Effector memory CD4-positive, alpha-beta T cell (primary cell): ENCODE data around the gene DOP1B.

Source experiments
- DNase-seq, 3 donors: peaks; one replicate each; pipeline ENCODE4 v3.0.0-alpha.2; 2020
- H3K27ac ChIP-seq: 2 replicates; pipeline ENCODE4 v1.7.0; 2013; ENCODE audit warnings: mild to moderate bottlenecking, low read length, moderate library complexity; ENCODE audit not compliant: insufficient read depth, poor library complexity, severe bottlenecking
- H3K27me3 ChIP-seq: replicated peaks from 2 replicates; pipeline ENCODE4 v1.7.0; 2013; ENCODE audit warnings: mild to moderate bottlenecking, low read length; ENCODE audit not compliant: insufficient read depth, control insufficient read depth, poor library complexity, severe bottlenecking
- H3K36me3 ChIP-seq: 2 replicates; pipeline ENCODE4 v1.7.0; 2013; ENCODE audit warnings: mild to moderate bottlenecking, low read length, moderate library complexity; ENCODE audit not compliant: control insufficient read depth, insufficient read depth
- H3K4me1 ChIP-seq: 2 replicates; pipeline ENCODE4 v1.7.0; 2013; ENCODE audit warnings: low read length, mild to moderate bottlenecking; ENCODE audit not compliant: control insufficient read depth, insufficient read depth, poor library complexity, severe bottlenecking
- H3K4me3 ChIP-seq: 2 replicates; pipeline ENCODE4 v1.7.0; 2013; ENCODE audit warnings: low read length, low read depth, mild to moderate bottlenecking; ENCODE audit not compliant: insufficient read depth, poor library complexity, severe bottlenecking
- H3K9me3 ChIP-seq: 2 replicates; pipeline ENCODE4 v1.7.0; 2013; ENCODE audit warnings: mild to moderate bottlenecking, low read length, moderate library complexity; ENCODE audit not compliant: control insufficient read depth

The DOP1B gene

DNA sequence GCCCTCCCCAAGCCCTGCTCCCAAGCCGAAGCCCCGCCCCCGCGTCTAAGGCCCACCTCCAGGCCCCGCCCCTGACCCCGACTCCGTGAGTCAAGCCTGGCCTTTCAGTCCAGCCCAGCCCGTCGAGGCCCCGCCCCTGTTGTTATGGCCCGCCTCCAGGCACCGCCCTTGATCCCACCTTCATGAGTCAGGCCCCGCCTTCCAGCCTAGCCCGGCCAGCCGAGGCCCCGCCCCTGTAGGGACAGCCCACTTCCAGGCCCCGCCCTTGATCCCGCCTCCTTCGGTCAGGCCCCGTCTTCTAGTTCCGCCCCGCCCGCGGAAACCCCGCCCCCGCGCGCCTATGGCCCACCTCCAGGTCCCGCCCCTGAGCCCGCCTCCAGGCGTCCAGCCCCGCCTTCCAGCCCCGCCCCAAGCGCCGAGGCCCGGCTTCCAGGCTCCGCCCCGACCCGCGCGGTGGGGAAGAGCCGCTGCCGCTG is 247 bp upstream of the DOP1B start:
- H3K4me1 ChIP-seq: peaks cover 18% of the 10 kb centered on the region
- H3K27ac ChIP-seq: peak overlapping the region; percentile 70
- DNase-seq: peak; percentile 100
- no peaks in the 10 kb centered on the region for H3K9me3 ChIP-seq
- no peaks in the 10 kb centered on the region for H3K36me3 ChIP-seq
- peak overlapping the region; percentile 93 for H3K4me3 ChIP-seq
- H3K27me3 ChIP-seq: no peaks in the 10 kb centered on the region

DNA sequence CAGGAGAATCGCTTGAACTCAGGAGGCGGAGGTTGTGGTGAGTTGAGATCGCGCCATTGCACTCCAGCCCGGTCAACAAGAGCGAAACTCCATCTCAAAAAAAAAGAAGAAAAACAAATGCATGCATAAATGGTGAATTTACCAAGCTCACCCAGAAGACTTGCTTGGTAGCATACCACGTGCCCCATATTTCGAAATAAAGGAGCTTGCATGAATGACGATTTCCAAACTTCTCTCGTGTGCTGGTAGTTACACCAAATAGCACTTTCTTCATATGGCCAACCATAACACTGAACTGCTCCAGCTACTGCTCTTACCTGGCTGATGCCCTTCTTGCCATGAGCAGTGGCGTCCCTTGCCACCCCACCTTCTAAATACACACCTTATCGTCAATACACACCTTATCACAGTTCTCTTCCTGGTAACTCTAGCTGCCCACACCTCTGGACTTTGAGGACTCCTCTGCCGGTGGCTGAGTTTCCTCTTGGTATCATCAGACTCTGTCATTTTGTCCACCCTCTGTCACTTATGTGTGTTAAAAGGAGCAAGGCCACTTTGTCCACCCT is 2.8 kb downstream of the DOP1B start:
- no peak for DNase-seq

DNA sequence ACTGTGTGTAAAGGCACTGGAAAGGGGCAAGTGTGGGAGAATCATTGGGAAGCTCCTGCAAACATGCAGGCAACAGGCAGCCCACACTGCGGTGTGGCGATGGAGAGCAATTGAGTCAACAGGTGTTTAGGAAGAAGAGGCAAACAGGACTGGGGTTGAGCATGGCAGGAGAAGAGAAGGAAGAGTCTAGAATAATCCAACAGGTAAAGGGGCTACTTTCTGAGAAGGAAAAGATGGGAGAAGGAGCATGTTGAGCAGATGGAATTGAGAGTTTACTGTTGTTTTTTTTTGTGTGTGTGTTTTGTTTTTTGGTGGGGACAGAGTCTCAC is 4.2 kb downstream of the DOP1B start:
- Histone ChIP-seq H3K36me3 (no peaks in the 10 kb centered on the region), H3K4me3 (no peak overlapping the region), H3K27me3 (no peaks in the 10 kb centered on the region), H3K9me3 (no peaks in the 10 kb centered on the region), H3K4me1 (peaks cover 6% of the 10 kb centered on the region), H3K27ac (no peak overlapping the region)
- no peak for DNase-seq

More for the DNA sequence above, 2.8 kb downstream of the DOP1B start:
- no peaks in the 10 kb centered on the region for H3K36me3 ChIP-seq
- H3K4me3 ChIP-seq: no peak overlapping the region
- H3K27me3 ChIP-seq: no peaks in the 10 kb centered on the region
- H3K9me3 ChIP-seq: no peaks in the 10 kb centered on the region
- no peak overlapping the region for H3K27ac ChIP-seq
- H3K4me1 ChIP-seq: peaks cover 18% of the 10 kb centered on the region

DNA sequence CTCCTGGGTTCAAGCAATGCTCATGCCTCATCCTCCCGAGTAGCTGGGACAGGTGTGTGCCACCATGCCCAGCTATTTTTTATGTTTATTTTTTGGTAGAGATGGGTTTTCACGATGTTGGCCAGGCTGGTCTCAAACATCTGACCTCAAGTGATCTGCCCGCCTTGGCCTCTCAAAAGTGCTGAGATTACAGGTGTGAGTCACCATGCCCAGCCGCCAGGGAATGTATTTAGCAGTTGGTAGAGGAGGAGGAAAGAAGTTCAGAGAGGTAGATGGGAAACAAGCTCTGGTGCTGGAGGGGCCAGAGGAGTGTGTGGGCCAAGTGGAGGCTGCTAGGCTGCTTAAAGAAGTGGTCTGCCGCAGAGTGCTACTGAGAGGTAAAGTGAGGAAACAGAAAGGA is 6.0 kb downstream of the DOP1B start:
- Histone ChIP-seq H3K27ac (no peak overlapping the region), H3K4me3 (no peak overlapping the region), H3K36me3 (peaks cover 2% of the 10 kb centered on the region), H3K27me3 (no peaks in the 10 kb centered on the region), H3K9me3 (no peaks in the 10 kb centered on the region), H3K4me1 (peaks cover under 1% of the 10 kb centered on the region)
- DNase-seq: no peak

DNA sequence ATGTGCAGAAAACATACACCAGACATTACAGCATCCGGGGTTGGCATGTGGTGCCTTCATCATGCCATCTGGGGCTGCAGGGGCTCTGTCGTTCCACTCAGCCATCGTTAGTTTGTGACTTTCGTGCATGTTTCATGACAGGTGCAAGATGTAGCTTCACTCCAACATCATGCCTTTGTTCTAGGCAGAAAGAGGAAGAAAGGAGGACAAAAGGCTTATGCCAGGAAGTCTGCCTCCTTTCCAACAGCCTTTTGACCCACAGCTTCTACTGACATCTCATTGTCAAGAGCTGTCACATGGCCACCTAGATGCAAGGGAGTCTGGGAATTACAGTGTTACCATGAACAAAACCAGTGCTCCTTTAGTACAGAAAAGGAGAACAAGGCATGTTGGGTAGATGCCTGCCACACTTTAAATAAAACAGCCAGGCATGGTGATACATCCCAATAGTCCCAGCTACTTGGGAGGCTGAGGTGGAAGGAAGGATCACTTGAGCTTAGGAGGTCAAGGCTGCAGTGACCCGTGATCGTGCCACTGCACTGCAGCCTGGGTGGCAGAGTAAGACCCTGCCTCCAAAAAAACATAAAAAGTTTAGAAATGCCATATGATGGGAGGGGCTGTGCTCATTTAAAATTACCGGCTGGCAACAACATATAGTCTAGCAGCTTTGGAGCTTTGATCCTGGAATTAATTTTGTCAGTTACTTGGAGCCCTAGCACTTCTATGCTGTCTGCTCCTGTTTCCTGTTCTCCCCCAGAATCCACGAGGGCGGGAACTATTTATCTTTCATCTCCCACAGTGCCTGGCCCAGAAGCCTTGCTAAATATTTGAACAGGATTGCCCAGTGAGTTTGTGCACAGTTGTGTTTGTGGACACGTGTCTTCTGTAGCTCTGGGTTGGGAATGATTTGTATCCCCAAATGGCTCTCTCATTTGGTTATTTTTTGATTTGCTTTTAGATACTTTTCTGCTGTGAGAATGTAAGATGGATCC is 7.4 kb downstream of the DOP1B start:
- no peak for DNase-seq

DNA sequence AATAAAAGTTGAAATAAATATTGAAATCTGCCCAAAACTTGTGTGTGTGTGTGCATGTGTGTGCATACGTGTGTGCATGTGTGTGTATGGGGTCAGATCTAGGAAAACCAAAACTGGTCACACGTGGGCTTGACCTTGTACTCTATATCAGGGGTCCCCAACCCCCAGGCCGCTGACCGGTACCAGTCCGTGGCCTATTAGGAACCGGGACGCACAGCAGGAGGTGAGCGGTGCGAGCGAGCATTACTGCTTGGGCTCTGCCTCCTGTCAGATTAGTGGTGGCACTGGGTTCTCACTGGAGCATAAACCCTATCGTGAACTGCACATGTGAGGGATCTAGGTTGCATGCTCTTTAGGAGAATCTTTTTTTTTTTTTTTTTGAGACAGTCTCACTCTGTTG is 8.7 kb downstream of the DOP1B start:
- H3K4me3 ChIP-seq: no peak overlapping the region

More for the DNA sequence above, 7.4 kb downstream of the DOP1B start:
- Histone ChIP-seq H3K36me3 (peaks cover 6% of the 10 kb centered on the region), H3K9me3 (no peaks in the 10 kb centered on the region), H3K27me3 (no peaks in the 10 kb centered on the region), H3K4me1 (no peaks in the 10 kb centered on the region), H3K4me3 (no peak overlapping the region), H3K27ac (no peak overlapping the region)

DNA sequence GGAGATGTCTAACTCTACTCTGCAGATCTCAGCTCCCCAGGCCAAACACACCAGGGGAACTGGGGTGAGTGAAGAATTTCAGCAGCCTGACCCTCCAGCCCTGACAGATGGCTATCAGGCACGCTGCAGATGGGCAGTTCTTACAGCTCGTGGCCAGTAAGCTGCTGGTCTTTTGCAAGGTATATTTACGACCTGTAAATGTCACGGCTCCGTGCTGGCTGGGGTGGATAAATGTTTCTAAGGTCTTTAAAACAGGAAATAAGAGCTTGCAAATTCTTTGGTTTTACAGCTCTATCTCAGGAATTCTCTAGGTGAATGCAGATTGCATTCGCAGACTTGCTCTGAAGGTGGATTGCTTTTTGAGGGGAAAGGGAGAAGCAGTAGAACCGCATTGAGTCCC is 10.1 kb downstream of the DOP1B start:
- DNase-seq: no peak
- Histone ChIP-seq H3K9me3 (no peaks in the 10 kb centered on the region), H3K27ac (no peak overlapping the region), H3K4me1 (no peaks in the 10 kb centered on the region), H3K27me3 (no peaks in the 10 kb centered on the region), H3K4me3 (no peak overlapping the region), H3K36me3 (peaks cover 6% of the 10 kb centered on the region)

More for the DNA sequence above, 8.7 kb downstream of the DOP1B start:
- no peaks in the 10 kb centered on the region for H3K4me1 ChIP-seq
- H3K27ac ChIP-seq: no peak overlapping the region
- no peaks in the 10 kb centered on the region for H3K9me3 ChIP-seq
- H3K36me3 ChIP-seq: peaks cover 6% of the 10 kb centered on the region
- no peak for DNase-seq
- H3K27me3 ChIP-seq: no peaks in the 10 kb centered on the region

DNA sequence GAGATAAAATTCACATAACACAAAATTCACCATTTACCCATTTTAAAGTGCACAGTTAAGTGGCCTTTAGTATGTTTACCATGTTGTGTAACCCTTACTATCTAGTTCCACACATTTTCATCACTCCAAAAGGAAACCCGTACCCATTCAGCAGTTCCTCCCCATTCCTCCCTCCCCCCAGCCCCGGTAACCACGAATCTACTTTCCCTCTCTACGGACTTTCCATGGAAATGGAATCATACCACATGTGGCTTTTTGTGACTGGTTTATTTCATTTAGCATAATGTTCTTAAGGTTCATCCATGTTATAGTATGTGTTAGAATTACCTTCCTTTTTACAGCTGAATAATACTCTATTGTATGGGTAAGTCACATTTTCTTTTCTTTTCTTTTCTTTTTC is 10.9 kb downstream of the DOP1B start:
- Histone ChIP-seq H3K27ac (no peak overlapping the region), H3K4me3 (no peak overlapping the region), H3K9me3 (no peaks in the 10 kb centered on the region), H3K27me3 (no peaks in the 10 kb centered on the region), H3K36me3 (peaks cover 6% of the 10 kb centered on the region), H3K4me1 (no peaks in the 10 kb centered on the region)
- DNase-seq: no peak

DNA sequence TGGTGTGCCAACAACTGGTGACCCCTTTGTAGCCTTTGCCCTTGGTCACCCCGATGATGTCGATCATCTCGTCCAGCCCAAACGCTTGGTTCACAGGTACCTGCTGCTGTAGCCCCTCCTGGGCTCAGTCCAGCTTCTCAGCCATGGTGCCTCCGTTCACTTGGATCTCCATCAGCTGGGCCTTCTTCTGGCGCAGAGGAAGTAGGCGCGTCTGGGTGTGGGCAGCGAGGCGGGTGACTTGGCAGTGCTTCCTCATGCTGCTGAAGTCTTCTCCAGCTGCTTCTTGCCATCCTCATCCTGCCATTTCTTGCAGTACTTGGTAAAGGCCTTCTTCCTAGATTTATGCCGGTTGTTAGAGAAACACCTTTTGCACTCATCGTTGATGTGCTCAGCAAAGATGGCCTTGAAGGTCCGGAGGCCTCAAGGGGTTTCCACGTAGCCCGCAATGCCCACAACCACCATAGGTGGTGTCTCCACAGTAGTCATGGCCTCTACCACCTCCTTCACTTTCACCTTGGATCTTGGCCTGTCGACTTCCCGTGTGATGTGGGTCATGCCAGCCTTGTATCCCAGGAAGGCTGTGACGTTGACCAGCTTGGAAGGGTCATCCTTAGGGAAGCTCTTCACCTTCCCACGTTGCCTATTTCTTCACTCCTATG is 13.0 kb downstream of the DOP1B start:
- H3K36me3 ChIP-seq: peaks cover 6% of the 10 kb centered on the region
- H3K27ac ChIP-seq: no peak overlapping the region
- no peaks in the 10 kb centered on the region for H3K27me3 ChIP-seq
- no peak for DNase-seq
- H3K4me3 ChIP-seq: no peak overlapping the region
- peaks cover 3% of the 10 kb centered on the region for H3K4me1 ChIP-seq
- no peaks in the 10 kb centered on the region for H3K9me3 ChIP-seq

DNA sequence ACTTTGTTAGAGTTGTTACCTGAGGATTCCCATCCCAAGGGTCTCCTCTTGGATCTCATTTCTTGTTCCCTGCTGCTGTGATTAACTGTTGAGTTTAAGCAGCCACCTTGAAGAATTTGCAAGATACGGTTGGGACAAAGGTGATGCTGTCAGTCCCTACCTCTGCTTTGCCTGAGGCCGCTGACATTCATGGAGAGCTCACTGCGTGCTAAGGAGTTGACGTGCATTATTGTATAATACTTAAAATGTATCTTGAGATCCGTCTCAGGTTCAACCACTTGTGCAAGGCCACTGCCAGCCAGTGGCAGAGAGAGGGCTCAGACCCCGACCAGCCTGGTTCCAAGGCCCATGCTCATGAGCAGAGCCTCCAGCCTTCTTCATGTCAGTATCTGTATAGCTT is 14.2 kb downstream of the DOP1B start:
- Histone ChIP-seq H3K36me3 (peaks cover 6% of the 10 kb centered on the region), H3K4me3 (no peak overlapping the region), H3K27ac (no peak overlapping the region), H3K4me1 (peaks cover 3% of the 10 kb centered on the region), H3K27me3 (no peaks in the 10 kb centered on the region), H3K9me3 (no peaks in the 10 kb centered on the region)
- no peak for DNase-seq
